ENCODE measurements around the gene DENND1B.

Gene DENND1B

GRCh38 chr1:197680311-197680710 lies 95.0 kb downstream of the DENND1B start:
- no peak for DNase-seq

GRCh38 chr1:197677752-197678295 lies 97.5 kb downstream of the DENND1B start:
- DNase-seq: no peak

- no peak for DNase-seq
Measured at GRCh38 chr1:197677313-197677712, 98.0 kb downstream of the DENND1B start.

GRCh38 chr1:197675583-197676208 lies 99.6 kb downstream of the DENND1B start:
- no peak for DNase-seq

- DNase-seq: no peak
Measured at GRCh38 chr1:197674286-197674685, 101.0 kb downstream of the DENND1B start.

DNA sequence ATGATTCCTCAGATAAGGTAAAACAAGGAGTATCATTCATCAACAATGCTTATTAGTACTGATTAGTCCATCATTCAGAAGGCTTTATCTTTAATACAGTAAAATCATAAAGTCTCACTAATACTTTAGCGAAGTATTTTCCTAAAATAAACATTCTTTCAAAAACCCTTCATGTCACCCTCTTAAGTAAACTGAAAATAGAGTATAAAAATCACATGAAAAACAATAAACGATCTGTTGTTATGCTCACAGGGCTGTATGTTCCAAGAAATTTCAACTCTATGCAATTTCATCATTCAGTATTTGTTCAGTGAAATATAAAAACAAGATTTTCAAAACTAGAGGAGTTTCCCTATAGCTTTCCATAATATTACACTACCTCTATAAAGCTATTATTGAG lies 102.0 kb downstream of the DENND1B start:
- DNase-seq: no peak

GRCh38 chr1:197672347-197672746 lies 102.9 kb downstream of the DENND1B start:
- DNase-seq: no peak

GRCh38 chr1:197671920-197672319 lies 103.4 kb downstream of the DENND1B start:
- no peak for DNase-seq

DNA sequence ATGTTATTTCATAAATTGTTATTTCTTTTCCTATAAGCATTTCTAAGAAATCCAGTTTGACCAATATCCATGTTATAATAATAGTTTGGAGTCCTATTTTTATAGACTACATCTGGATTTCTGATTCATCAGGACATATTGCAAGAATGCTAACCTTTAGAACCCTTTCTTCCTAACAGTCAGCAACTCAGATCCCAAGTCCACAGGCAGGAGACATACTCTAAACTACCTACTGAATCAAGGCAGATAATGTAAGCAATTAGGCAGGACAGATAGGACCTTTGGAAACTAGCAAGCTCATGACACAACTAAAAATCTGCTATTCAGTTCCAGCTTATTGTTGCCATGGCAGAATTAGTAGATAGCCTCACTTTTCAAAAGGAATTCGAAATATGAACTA lies 104.1 kb downstream of the DENND1B start:
- DNase-seq: no peak

DNA sequence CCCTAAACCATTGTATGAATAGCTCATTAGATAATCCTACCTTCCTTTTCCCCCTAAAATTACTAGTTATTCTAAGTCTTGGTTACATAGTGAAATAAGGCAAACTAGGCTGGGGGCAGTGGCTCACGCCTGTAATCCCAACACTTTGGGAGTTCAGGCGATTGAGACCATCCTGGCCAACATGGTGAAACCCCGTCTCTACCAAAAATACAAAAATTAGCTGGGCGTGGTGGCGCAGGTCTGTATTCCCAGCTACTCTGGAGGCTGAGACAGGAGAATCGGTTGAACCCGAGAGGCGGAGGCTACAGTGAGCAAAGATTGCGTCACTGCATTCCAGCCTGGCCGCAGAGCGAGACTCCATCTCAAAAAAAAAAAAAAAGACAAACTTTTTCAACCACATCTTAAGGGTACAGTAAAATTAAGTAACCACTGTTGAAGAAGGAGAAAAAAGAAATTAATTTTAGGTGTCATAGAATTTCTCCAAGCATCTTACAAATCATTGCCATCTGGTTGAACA lies 108.5 kb downstream of the DENND1B start:
- no peak for DNase-seq

DNA sequence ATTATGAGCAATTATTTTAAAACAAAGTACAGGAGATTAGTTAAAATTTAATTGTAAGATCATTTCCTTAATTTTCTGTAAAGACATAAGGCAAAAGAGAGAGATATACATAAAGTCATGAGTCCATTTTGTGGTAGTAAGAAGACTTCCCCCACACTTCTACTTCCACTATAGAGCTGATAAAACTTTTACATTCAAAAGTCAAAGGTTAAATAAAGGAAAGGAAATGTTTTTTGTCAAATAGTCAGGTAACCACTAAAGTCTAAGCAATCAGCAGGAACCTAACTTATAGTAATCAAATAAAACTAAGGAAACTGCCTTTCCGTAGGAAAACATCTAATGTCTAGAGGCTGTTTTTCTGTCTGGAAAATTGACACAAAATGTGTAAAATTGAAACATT lies 110.9 kb downstream of the DENND1B start:
- DNase-seq: no peak

GRCh38 chr1:197663162-197663953 lies 111.9 kb downstream of the DENND1B start:
- no peak for DNase-seq

GRCh38 chr1:197660389-197660788 lies 114.9 kb downstream of the DENND1B start:
- DNase-seq: no peak

GRCh38 chr1:197659171-197659570 lies 116.1 kb downstream of the DENND1B start:
- DNase-seq: no peak

DNA sequence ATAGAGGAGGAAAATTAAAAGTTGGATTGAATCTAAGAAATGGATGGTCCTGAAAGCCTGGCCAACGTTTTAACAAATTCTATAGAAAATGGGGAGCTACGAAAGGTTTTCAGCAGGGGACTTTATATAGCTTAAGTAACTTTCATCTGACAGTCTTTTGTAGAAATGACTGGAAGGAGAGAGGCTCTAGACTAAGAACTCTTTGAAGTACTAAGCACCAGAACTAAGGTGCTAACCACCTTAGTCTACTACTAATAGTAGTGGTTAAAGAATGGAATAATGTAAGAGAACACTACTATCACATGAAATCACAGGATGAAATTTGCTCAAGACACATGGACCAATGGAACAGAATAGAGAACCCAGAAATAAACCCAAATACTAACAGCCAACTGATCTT lies 126.1 kb downstream of the DENND1B start:
- DNase-seq: no peak

- DNase-seq: no peak
Measured at GRCh38 chr1:197638316-197638715, 137.0 kb downstream of the DENND1B start.

DNA sequence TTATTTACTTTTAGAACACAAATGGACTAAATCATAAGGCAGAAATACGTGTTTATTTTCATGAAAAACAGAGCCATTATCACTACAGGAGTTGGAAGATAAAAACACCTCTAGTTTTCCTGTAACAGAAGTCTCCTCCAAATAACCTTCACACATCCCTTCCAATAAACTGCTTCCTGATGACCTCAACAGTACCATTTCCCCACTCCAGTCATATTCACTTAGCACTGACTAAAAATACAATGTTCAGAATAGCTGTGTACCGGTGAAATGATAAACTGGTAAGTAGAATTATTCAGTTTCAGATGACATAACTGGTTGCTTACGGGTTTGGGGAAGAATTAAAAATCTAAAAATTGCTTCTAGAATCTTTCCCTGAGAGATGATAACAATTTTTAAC lies 137.9 kb downstream of the DENND1B start:
- no peak for DNase-seq

GRCh38 chr1:197633447-197634078 lies 141.7 kb downstream of the DENND1B start:
- DNase-seq: no peak

DNA sequence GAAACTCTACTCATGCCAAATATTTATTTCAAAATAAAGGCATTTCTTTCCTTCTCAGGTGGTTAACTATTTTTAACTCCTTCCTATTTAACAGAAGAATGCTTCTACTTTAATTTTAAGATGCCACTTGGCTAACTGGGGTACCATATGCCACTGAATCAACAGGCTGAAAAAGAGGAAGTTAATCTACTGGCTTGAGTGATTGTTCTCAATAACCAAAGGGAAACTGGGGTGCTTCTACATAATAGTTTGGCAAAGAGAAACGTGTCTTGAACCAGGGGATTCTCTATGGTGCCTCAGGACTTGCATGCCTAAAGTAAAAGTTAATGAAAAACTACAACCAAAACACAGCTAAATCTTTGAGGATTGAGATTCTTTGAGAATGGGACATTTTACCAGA lies 142.6 kb downstream of the DENND1B start:
- no peak for DNase-seq

DNA sequence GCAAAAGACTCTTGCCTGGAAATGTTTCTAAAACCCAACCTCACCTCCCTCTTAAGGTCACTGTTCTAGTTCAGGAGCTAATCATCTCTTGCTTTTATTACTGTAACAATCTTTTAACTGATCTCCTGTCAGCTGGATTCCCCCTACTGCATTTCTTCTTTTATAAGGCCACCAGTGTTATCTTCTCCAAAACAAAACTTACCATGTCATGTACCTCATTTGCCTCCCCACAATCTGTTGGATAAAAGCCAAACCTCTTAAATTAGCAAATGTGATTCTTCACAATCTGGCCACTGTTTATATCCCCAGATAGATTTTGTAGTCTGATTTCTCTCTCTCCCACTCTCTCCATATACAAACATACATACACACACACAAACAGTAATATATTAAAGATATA lies 143.3 kb downstream of the DENND1B start:
- DNase-seq: no peak

GRCh38 chr1:197622371-197622770 lies 152.9 kb downstream of the DENND1B start:
- DNase-seq: no peak

- no peak for DNase-seq
Measured at GRCh38 chr1:197621761-197622160, 153.5 kb downstream of the DENND1B start.

DNA sequence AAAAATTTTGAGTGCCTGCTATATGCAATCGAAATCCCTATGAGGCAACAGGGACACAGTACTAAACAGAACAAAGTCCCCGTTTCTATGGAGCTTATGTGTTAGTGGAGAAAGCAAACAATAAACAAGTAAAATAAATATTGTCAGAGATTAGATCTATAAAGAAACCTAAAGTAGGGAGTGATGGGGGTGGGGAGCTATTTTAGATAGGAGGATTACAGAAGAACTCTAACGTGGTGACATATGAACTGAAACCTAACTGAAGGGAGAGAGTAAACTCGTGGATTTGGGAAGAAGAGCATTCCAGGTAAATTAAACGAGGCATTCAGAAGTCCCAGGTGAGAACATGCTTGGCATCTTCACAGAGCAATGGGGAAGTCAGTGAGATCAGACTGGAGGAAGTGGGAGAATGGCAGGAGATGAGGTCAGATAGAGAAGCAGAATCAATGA lies 154.5 kb downstream of the DENND1B start:
- DNase-seq: no peak
